ES-I3 (cell line): Measurements from ENCODE around the gene ARHGEF2.
"Not testable (repeated sequence)": the region's sequence is repeated elsewhere in the genome, so short reads cannot be mapped to it uniquely, and the experiment has no call there.

Source experiments
- H3K36me3 ChIP-seq: 2 replicates; pipeline ENCODE4 v1.6.1; 2013; ENCODE audit warnings: mild to moderate bottlenecking, low read length, control low read depth, moderate library complexity; ENCODE audit not compliant: insufficient read depth
- H3K4me1 ChIP-seq: 2 replicates; pipeline ENCODE4 v1.6.1; 2013; ENCODE audit warnings: mild to moderate bottlenecking, control low read depth, low read length; ENCODE audit not compliant: insufficient read depth
- H3K9ac ChIP-seq: 2 replicates; pipeline ENCODE4 v1.6.1; 2013; ENCODE audit warnings: low read depth, mild to moderate bottlenecking, low read length, moderate library complexity
- H3K9me3 ChIP-seq: 2 replicates; pipeline ENCODE4 v1.6.1; 2013; ENCODE audit warnings: mild to moderate bottlenecking, low read length, moderate library complexity; ENCODE audit not compliant: control insufficient read depth, insufficient read depth

ARHGEF2 gene

GRCh38 chr1:155932487-155932886, 45.9 kb downstream of the ARHGEF2 start:
- Histone ChIP-seq H3K4me1 (peaks cover 14% of the 10 kb centered on the region), H3K9ac (0 out of 2 replicates have a peak overlapping the region, but pooled peaks have one; percentile 14), H3K36me3 (peaks cover 34% of the 10 kb centered on the region), H3K9me3 (no peaks in the 10 kb centered on the region)

DNA sequence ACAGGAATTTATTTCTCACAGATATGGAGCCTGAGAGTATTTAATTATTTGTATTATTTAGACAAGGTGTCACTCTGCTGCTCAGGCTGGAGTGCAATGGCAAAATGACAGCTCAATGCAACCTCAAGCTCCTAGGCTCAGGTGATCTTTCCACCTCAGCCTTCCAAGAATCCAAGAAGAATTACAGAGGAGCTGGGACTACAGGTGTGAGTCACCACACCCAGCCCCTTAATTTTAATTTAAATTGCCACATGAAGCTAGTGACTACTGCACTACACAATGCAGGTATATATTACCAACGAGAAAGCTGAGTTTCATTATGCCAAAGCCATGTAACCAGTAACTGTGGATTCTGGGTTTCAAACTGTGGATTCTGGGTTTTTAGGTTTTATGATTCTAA, 46.3 kb downstream of the ARHGEF2 start:
- Histone ChIP-seq H3K4me1 (peaks cover 14% of the 10 kb centered on the region), H3K36me3 (peaks cover 37% of the 10 kb centered on the region), H3K9me3 (no peaks in the 10 kb centered on the region), H3K9ac (peak overlapping the region; percentile 14; the same call in 1 of the 2 replicates)

- Histone ChIP-seq H3K36me3 (peaks cover 43% of the 10 kb centered on the region), H3K9ac (no peak overlapping the region; the same call in 1 of the 2 replicates)
Observed at GRCh38 chr1:155931332-155932038, 46.9 kb downstream of the ARHGEF2 start.

GRCh38 chr1:155930725-155931124, 47.6 kb downstream of the ARHGEF2 start:
- H3K4me1 ChIP-seq = peaks cover 14% of the 10 kb centered on the region
- not testable (repeated sequence) for H3K9ac ChIP-seq
- peaks cover 51% of the 10 kb centered on the region for H3K36me3 ChIP-seq

More at GRCh38 chr1:155931332-155932038, 46.9 kb downstream of the ARHGEF2 start:
- Histone ChIP-seq H3K4me1 (peaks cover 14% of the 10 kb centered on the region), H3K9me3 (no peaks in the 10 kb centered on the region)

GRCh38 chr1:155929057-155929456, 49.3 kb downstream of the ARHGEF2 start:
- Histone ChIP-seq H3K4me1 (peaks cover 14% of the 10 kb centered on the region), H3K9me3 (no peaks in the 10 kb centered on the region), H3K36me3 (peaks cover 57% of the 10 kb centered on the region), H3K9ac (no peak overlapping the region)

More at GRCh38 chr1:155930725-155931124, 47.6 kb downstream of the ARHGEF2 start:
- H3K9me3 ChIP-seq = not testable (repeated sequence)

- Histone ChIP-seq H3K36me3 (peaks cover 67% of the 10 kb centered on the region), H3K9me3 (no peaks in the 10 kb centered on the region), H3K4me1 (no peaks in the 10 kb centered on the region), H3K9ac (no peak overlapping the region)
Observed at GRCh38 chr1:155925506-155925905, 52.8 kb downstream of the ARHGEF2 start.

DNA sequence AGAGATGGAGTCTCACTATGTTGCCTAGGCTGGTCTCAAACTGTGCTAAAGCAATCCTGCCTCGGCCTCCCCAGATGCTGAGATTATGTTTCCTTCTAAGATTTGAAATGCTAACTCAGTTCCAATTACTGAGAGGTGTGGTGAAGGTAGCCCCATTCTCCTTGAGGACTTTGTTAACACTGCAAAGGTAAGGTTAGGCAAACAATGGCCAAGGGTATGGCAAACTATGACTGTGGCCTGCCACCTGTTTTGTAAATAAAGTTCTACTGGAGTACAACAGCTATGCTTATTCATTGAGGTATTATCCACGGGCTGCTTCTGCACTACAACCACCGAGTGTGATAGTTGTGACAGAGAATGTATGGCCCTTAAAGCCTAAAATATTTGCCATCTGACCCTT, 57.6 kb downstream of the ARHGEF2 start:
- H3K9me3 ChIP-seq = no peaks in the 10 kb centered on the region
- H3K4me1 ChIP-seq = no peaks in the 10 kb centered on the region
- H3K36me3 ChIP-seq = peaks cover 70% of the 10 kb centered on the region
- no peak overlapping the region for H3K9ac ChIP-seq

GRCh38 chr1:155919801-155920200, 58.5 kb downstream of the ARHGEF2 start:
- no peaks in the 10 kb centered on the region for H3K9me3 ChIP-seq
- H3K9ac ChIP-seq = no peak overlapping the region
- H3K4me1 ChIP-seq = no peaks in the 10 kb centered on the region
- peaks cover 66% of the 10 kb centered on the region for H3K36me3 ChIP-seq

GRCh38 chr1:155918660-155919059, 59.7 kb downstream of the ARHGEF2 start:
- Histone ChIP-seq H3K36me3 (peaks cover 74% of the 10 kb centered on the region), H3K9me3 (no peaks in the 10 kb centered on the region), H3K4me1 (no peaks in the 10 kb centered on the region), H3K9ac (no peak overlapping the region)

DNA sequence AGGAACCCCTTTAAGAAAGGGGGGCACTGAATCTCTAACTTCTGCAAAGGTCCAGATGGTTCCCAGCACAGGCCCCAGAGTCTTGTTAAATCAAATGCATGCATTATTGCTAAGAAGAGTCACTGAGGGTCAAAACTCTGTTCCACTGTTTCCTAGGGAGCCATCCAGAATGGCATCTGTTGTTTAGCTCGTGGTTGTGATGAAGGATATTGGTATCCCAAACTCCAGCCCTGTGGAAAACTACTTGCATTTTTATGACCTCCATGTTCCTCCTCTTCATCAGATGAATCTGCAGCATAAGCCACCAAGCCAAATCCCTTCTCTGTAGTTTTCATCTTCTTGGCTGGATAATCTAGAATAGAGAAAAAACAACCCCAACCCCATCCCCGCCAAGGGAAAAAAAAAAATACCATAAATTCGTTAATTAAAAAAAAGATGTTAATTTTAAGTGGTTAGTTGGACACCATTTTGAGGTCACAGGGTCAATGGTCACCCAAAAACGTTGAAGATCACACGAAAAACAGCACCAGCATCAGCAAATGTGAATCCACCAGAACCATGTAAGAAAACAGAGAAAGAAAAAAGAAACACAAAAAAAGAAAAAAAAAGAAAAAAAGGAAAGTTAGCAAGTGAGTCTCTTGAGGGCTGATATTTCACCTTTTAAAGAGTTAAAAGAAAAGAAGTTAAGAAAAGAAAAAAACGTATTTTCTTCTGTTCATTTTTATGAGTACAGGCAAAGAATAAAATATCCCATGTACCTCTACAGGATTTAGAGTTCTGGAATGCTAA, 64.2 kb downstream of the ARHGEF2 start:
- Histone ChIP-seq H3K9me3 (no peaks in the 10 kb centered on the region), H3K36me3 (peaks cover 42% of the 10 kb centered on the region), H3K4me1 (peaks cover 3% of the 10 kb centered on the region; the same call in 1 of the 2 replicates), H3K9ac (no peak overlapping the region)

- Histone ChIP-seq H3K36me3 (peaks cover 26% of the 10 kb centered on the region), H3K9ac (no peak overlapping the region), H3K4me1 (peaks cover 3% of the 10 kb centered on the region; the same call in 1 of the 2 replicates), H3K9me3 (no peaks in the 10 kb centered on the region)
Observed at GRCh38 chr1:155912056-155912536, 66.3 kb downstream of the ARHGEF2 start.

DNA sequence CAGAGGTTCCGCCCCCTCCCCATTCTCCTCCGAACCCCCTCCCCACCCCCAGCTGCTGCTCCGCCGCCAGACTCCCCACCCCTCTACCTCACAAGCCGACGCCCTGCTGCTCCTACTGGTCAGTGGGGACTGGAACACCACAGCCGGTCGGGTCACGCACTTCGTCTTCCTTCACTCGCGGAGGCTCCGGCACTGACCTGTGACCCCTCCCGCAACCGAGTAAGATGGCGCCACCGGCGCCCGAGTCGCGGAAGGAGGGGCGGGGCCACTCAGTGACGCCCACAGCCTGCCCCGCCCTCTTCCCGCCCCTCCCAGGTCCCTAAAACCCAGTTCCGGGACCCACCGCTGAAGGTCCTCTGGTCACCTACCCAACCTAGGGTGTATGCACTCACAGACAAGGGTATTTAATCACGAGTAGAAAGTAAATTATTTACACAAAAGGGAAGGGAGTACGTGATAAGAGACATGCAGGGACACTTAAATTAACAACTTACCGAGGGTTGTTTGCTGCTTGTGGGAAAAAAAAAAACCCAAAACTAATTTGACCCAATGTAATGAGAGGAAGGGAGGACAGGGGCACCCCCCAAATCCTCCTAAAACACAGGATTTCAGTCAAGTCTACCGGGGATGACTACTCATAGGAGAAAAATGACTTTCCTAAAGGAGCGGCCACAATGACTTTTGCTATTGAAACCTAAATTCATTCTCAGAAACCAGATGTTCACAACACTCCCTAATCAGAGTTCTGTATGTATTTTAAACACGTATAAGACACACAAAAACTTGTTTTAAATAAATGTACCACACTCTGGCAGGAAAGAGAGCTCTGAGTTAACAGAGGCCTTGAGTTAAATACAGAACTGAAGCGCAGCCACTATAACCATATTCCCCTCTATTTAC, 66.9 kb downstream of the ARHGEF2 start, which contains the start of gene RIT1:
TSS of gene RIT1 (minus strand) at position 194 of the 900 bp plus-strand sequence. CDS start 588 bp downstream, outside the sequence.
- Histone ChIP-seq H3K9me3 (no peaks in the 10 kb centered on the region), H3K9ac (peak within 1 kb of the TSS; percentile 62; the same call in 1 of the 2 replicates), H3K4me1 (peaks cover 3% of the 10 kb centered on the region; the same call in 1 of the 2 replicates), H3K36me3 (peaks cover 19% of the 10 kb centered on the region)

DNA sequence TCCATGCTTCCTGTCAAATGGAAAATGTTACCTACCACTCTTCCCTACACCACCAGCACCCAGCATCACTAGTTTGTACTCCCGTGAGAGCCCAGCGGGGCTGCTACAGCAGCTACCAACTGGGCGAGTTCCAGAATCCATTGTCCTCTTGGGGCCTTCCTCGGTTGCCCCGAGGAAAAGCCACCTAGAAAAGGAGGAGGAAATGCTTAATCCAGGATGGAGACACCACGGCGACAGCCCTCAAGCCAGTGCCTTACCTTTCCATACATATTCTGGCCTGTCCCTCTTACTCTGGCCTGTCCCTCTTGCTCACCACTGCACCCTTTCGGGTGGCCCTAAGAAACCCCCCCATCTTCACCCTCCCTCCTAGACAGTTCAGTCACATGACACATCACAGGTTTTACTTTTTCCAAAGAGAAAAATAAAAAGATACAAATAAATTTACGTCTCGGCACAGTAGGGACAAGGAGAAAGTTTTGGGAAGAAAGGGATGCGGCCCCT, 67.7 kb downstream of the ARHGEF2 start:
- H3K9me3 ChIP-seq = no peaks in the 10 kb centered on the region
- peak overlapping the region; percentile 62; the same call in 1 of the 2 replicates for H3K9ac ChIP-seq
- H3K4me1 ChIP-seq = peaks cover 3% of the 10 kb centered on the region; the same call in 1 of the 2 replicates

More for the DNA sequence above, 67.7 kb downstream of the ARHGEF2 start:
- H3K36me3 ChIP-seq = peaks cover 15% of the 10 kb centered on the region
